HG03159 (cell line): ENCODE data around the gene TCIRG1.

Experiments
- ATAC-seq: cut with Tn5 transposase; IDR thresholded peaks from one replicate; pipeline ENCODE4 v1.9.1; 2021; ENCODE audit warnings: mild to moderate bottlenecking, moderate library complexity; ENCODE audit not compliant: unreplicated experiment

Gene TCIRG1

DNA sequence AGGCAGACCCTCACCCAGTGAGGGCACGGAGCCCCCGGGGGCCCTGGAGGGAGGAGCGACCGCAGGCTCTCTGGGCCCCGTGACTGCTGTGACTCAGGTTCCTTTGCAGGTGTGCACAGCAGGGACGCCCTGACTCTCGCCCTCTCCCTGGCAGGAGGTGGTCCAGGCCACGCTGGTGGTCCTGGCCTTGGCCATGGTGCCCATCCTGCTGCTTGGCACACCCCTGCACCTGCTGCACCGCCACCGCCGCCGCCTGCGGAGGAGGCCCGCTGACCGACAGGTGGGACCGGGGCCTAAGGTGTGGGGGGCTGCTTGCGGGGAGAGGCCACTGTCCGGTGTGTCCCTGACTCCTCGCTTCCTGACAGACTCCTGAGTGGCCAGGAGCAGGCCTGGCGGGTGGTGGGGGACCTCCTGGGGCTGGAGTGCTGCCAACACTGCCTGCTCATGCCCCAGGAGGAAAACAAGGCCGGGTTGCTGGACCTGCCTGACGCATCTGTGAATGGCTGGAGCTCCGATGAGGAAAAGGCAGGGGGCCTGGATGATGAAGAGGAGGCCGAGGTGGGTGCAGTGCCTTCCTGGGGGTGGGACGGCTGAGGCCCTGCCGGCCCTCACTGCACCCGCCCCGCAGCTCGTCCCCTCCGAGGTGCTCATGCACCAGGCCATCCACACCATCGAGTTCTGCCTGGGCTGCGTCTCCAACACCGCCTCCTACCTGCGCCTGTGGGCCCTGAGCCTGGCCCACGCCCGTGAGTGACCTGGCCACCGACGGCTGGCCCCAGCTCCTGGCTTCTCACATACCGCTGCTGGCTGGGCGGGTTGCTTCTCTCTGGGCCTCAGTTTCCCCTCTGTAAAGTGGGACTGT lies 10.9 kb downstream of the TCIRG1 start:
- ATAC-seq, result no peak

DNA sequence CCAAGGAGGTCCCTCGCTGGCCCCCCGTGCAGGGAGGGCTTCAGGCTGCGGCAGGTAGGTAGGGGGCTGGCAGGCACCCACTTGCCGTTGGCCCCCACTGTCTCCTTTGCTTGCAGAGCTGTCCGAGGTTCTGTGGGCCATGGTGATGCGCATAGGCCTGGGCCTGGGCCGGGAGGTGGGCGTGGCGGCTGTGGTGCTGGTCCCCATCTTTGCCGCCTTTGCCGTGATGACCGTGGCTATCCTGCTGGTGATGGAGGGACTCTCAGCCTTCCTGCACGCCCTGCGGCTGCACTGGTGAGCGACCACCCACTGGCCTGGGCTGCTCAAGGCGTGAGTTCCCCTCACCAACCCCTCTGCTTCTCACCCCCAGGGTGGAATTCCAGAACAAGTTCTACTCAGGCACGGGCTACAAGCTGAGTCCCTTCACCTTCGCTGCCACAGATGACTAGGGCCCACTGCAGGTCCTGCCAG lies 11.6 kb downstream of the TCIRG1 start:
- ATAC-seq, result no peak

DNA sequence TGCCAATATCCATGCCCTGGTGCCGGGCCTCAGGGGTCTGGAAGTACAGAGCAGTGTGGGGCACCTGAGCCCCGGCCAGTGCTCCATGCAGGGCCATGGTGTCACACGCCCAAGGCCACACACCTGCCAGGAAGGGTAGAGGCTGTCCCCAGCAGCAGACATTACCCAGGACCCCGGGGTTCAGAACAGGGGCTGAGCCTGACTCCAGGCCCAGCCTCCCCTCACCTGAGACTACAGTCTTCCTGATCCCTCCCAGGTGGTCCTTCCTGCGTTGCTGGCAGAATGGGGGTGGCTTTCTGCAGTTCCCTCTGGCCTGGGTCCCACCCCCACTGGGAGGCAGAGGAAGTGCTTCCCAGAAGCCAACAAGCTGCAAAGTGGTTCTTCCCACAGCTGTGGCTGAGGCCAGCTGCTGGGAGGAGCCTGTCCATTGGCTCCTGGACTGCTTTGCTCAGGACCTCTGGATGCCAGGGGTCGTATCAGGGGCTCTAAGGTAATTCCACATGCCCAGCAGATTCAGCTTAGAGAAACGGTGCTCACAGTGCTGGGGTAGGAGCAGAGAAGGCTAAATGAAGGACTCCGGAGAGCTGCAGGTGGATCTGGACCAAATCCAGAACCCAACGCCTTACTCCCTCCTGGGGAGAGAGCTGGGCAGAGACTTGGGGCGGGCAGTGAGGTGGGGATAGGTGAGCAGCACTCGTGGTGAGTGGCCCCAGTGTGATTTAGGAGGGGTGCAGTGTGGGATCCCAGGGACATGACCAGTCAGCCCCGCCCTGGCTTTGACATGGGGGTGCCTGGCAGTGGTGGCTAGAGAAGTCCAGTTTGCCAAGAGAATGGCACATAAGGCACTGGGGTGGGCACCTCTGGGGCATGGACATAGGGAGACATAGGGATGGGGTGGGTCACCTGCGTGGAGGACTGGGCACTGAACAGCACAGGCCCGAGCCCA lies 12.6 kb downstream of the TCIRG1 start:
- no peak for ATAC-seq

DNA sequence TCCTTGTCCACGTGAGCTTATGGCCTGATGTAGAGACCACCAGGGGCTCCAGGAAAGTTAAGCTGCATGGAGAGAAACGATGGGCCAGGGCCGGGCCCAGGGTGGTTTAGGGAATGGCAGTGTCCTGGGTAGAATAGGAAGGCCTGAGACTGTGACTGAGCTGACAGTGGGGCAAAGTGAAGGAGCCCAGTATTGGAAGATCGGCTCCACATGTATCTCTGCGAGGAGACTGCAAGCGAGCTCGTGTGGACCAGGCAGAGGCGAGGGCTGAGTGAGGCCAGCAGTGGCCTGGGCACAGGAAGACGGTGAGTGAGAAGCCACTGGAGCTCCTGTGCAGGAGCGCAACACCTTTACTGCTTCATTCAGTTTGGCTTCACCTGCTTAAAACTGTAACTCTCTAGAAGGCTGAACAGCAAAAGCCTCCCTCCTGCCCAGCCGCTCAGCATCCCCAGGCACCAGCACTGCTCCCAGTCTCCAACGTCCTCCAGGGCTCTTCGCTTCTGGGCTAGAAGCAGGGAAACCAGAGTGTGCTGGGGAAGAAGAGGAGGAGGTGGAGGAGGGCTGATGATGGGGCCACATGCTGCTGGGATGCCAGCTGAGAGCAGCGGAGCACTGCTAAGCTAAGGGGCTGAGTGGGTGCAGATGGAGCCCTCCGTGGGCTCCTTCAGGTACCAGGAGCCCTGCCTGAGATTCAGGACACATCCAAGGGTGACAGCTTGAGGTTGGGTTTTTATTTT lies 13.5 kb downstream of the TCIRG1 start:
- ATAC-seq, result no peak

DNA sequence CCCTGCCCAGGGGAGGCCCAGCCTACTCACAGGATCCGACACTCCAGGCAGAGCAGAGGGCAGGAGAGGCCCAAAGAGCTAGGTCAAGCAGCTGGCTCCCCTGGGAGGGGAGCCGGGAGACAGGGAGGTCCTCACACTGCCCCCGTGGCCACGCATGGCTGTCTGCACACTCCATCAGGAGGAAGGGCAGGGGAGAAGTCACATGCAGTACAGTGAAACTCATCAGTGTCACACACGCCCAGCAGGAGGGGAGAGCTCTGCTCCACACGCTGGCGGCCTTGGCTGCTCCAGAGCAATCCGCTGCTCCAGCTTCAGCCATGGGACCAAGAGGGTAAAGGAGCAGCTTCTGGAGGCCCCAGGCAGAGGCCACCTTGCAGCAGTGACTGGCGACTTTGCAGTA lies 14.3 kb downstream of the TCIRG1 start:
- ATAC-seq, result no peak

DNA sequence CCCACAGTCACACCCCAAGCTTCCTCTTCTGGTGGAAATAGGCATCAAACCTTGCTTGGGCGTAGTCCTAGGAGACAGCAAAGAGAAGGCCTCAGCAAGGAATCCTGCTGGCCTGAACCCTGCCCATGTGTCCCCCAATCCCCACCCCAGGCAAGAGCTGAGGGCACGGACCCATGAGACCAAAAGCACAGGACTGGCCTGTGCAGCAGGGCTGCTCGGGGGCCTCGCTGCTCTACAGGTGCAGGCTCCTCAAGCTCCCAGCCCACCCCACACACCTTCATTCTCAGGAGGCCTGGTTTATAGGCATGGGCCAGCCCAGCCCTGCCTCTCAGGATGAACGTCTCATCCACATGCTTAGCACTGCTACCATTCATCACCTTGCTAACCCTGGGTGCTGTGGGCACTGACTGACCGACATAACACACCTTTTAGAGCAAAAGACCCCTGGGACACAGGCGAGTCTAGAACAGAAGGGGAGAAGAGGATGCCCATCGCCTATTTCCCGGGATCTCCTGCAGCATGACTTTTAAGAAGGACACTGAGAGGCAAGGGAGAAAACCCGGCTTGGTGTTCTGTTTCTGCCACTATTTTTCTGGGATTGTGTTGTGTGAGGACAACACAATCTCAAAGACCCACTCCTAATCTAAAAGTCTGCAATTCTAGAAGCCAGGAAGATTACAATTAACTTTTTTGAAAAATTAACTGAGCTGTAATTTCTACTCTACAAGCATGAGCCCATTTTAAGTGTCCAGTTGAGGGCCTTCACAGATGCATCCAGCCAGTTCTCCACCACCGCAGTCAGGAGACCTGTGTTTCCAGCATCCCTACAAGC lies 15.4 kb downstream of the TCIRG1 start:
- ATAC-seq, result no peak

DNA sequence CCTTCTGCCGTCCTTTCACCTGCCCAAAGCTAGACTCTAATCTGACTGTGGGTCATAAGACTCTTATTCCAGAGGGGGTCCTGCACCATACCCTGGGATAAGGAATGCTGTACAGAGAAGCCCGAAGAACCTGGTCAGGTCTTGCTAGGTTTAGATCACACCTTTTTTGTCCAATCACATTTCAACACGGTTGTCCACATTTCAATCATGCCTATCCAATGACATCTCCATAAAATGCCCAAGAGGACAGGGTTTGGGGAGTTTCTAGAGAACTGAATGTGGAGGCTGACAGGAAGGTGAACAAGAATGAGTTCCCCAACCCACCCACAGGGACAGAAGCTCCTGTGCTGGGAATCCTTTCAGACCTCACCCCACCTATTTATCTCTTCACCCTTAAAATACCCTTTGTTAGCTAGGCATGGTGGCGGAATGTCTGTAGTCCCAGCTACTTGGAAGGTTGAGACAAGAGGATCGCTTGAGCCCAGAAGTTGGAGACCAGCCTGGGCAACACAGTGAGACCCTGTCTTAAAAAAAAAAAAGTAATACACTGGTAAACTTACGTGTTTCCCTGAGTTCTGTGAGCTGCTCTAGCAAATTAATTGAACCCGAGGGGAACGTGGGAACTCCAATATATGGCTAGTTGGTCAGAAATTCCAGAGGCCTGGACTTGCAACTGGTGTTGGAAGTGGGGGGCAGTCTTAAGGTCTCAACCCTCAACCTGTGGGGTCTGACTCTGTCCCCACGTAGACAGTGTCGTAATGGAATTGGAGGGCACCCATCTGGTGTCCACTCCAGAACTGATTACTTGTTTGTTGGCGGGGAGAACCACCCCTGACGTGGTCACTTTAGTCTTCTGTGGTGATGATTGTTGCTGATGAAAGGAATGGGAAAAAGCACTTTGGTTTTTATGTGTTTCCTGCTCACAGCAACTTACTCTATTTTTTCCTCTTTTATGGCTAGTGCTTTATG lies 17.8 kb downstream of the TCIRG1 start:
- no peak for ATAC-seq

DNA sequence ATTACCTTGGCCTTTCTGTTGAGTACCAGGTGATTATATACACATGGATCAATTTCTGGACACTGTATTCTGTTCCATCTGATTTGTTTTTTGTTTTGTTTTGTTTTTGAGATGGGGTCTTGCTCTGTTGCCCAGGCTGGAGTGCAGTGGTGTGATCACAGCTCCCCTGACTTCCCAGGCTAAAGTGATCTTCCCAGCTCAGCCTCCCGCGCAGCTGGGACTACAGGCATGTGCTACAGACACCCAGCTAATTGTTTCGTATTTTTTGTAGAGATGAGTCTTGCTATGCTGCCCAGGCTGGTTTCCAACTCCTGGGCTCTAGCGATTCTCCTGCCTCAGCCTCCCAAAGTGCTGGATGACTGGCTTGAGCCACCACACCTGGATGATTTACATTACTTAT lies 19.0 kb downstream of the TCIRG1 start:
- no peak for ATAC-seq

DNA sequence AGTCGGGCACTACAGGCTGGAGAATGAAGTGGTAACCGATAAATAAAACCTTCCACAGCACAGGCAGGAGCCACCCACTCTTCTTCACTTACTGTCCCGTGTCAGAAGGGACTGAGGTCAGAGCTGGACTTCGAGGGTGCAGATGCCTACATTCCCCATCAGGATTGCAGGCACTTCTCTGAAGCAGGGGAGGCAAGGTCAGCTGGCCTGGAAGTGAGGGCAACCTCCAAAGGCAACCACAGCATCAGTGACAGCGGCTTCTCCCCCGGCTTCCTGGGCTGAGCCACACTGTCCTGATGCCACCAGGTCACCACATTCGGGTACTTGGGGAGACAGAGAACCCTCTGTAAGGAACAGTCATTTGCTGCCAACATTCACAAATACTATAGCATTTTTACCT lies 22.7 kb downstream of the TCIRG1 start:
- ATAC-seq, result no peak

DNA sequence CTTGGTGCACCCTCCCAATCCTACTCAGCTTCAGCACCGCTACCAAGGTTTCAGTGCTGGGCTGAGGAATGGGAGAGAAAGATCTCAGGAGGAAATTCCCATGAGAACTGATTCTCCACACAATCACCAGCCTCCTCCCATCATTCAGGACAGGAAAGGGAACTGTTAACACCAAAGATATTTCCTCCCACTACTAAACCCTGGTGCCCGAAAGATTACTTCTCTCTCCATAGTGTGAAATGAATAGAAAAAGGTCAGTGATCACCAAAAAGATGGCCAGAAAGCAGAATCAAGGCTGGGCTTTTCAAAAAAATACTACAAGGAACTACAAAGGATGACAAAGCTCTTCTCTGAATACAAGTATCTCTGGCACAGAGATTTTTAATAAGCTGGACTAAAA lies 26.1 kb downstream of the TCIRG1 start:
- no peak for ATAC-seq

DNA sequence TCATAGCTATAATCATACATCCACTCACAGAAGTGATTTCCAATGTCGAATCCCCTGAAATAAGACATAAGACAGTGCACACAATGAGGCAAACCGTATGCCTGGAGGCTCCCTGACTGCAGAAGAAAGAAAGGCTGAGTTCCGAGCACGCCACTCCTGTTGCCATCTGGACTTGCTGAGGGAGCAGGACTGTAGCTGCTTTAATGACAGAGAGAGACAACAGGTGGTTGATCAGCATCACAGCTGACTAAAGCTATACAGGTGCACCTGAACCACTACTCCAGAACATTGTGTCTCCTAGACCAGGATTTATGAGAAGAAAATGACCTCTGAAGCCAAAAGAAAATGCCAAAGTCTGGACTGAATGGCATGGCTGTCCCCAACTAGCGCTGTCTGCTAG lies 27.0 kb downstream of the TCIRG1 start:
- ATAC-seq, result no peak

DNA sequence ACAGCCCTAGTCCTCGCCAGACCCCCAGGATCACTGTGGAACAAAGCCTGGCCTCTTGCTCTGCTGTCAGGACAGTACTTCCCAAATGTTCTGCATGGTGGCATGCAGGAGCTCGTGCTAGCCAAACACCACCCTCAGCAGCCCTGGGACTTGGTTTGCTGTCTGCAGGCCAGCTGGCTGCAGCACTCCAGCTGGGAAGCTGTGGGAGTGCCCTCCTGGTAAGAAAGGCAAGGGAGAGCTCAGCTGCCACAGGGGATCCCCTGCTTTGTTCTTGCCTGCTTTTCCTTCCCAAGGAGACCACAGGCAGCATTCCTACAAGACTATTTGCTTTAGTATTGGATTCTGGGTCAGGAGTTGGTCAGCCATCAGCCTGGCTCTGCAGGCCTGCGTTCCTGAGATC lies 27.9 kb downstream of the TCIRG1 start:
- ATAC-seq, result no peak

DNA sequence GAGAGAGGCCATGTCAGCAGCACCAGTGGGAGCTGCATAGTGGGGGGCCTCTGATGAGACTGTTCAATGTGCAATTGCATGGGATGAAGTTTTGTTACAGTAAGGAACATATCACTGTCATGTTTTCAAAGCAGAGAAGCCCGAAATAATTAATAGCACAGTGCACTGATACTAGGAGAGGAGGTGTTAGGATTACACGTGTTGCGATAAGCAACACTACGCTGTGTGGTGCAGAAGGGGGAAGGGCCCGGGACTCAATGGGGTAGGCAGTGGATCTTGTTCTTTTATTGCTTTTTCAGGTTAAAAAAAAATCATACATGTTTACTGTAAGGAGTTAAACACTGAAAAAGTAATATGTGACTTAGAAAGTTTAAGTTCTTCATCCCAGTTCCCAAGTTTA lies 29.2 kb downstream of the TCIRG1 start:
- no peak for ATAC-seq

DNA sequence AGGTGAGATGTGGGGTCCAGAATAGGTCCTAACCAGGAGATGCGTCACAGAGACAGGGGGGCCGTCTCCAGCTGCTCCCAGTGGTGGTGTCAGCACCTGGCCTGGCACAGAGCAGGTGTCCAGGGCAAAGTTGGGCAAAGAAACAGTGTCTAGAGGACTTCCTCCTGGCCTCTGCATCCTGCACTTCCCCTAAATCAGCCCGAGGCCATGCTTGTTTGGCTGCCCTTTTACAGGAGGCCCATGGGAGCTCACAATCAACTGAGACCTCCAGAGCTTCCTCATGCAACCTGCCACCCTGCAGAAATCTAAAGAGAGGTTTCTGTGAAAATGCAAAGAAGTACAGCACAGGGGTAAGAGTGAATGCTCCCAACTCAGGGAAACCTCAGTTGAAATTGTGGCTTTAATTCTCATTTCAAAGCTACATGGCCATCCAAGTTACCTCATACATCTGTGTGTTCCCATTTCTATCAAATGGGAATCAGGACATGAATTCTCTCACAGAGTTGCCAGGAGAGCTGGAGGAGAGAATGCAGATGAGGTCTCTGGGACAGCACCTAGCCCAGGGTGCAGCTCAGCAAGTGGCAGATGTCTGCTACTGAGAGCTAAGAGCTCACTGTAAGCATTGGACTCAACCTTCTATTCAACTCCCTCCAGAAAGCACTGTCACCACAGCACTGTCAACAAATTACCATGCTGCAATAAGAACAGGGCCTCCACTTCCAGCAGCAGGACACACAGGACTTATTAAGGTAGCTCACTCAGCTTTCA lies 32.6 kb downstream of the TCIRG1 start:
- no peak for ATAC-seq

DNA sequence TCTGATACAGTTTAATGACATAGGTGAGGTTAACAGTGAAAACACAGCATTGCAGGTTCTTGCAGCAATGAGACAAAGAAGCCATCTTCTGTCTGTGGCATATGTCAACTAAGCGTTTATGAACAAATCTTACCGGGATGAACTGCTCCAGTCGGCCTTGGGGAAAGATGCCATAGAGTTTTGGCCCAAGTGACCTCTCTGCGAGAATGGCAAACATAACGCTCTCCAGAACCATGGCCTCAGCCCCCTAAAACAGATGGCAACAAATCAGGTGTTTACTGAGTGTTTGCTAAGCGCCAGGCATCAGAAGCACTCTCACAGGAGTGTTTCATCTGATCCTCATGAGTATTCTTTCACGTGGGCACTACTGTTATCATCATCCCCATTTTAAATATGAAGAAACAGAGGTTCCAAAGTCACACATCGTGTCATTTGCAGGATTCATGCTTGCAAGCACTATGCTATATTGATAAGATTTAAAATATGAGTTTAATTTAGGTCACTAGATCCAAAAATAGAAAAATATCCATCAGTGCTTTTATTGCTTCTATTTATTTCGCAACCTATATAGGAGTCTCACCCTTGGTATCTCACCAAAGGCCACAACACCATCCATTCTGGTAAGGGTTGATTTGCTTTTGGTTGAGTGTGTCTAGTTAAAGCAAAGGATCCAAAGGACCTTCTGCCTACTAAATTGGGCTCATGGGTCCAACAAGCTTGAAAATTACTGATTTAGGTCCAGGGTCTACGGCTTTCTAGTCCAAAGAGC lies 35.9 kb downstream of the TCIRG1 start:
- no peak for ATAC-seq

DNA sequence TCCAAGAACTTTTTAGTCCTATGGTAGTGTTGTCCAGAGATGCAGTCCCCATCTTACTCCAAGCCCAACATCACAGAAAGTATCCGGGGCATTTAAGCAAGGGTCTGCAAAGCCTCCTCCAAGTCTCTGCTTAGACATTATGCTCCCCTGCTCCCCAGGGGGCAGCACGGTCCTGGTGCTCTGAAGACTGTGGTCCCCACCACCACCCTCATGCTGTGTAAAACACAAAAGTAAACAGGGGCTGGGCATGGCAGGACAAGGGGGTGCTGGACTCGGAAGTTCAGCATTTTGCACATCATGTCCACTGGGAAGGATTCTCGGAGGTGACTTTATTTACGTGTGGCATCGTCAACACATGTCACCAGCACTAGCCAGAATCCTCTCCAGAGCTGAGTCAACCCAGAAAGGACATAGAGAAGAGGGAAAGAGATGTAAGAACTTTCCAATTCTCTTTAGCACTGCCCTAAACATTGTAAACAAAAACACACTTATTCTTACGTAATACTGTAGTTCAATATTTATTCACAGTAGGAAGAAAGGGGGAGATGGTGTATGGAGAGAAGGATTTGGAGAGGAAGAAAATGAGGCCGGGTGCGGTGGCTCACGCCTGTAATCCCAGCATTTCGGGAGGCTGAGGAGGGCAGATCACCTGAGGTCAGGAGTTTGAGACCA lies 37.7 kb downstream of the TCIRG1 start:
- no peak for ATAC-seq
